ENCODE measurements around the gene TXNIP.

The TXNIP gene

GRCh38 chr1:145983960-145984830 lies 12.2 kb downstream of the TXNIP start:
- DNase-seq: no peak

- DNase-seq: no peak
Observed at GRCh38 chr1:145983206-145983675, 13.1 kb downstream of the TXNIP start.

GRCh38 chr1:145982010-145982723 lies 14.2 kb downstream of the TXNIP start:
- DNase-seq: no peak

- DNase-seq: no peak
Observed at GRCh38 chr1:145980457-145980994, 15.9 kb downstream of the TXNIP start.

GRCh38 chr1:145979746-145980456 lies 16.5 kb downstream of the TXNIP start:
- DNase-seq: no peak

GRCh38 chr1:145978854-145979745 lies 17.3 kb downstream of the TXNIP start:
- peak; percentile 81 for DNase-seq

- no peak for DNase-seq
Observed at GRCh38 chr1:145978471-145978853, 17.9 kb downstream of the TXNIP start.

- DNase-seq: no peak
Observed at GRCh38 chr1:145977486-145978470, 18.6 kb downstream of the TXNIP start.

GRCh38 chr1:145977016-145977415 lies 19.4 kb downstream of the TXNIP start:
- no peak for DNase-seq

- no peak for DNase-seq
Observed at GRCh38 chr1:145975216-145975615, 21.2 kb downstream of the TXNIP start.

- DNase-seq: no peak
Observed at GRCh38 chr1:145974721-145975120, 21.7 kb downstream of the TXNIP start.

- no peak for DNase-seq
Observed at GRCh38 chr1:145972580-145972979, 23.8 kb downstream of the TXNIP start.

GRCh38 chr1:145967288-145967687 lies 29.1 kb downstream of the TXNIP start:
- no peak for DNase-seq

GRCh38 chr1:145965119-145965744 lies 31.1 kb downstream of the TXNIP start:
- DNase-seq: no peak

- DNase-seq: peak; percentile 63
Observed at GRCh38 chr1:145964328-145965118, 31.9 kb downstream of the TXNIP start, which contains the start of the genes ANKRD34A and POLR3GL. TSS of gene ANKRD34A (minus strand) at chr1:145964575. CDS start at chr1:145961759, 2,816 bp downstream. TSS of gene POLR3GL (plus strand) at chr1:145964690. CDS start at chr1:145974866, 10,176 bp downstream.

GRCh38 chr1:145963265-145964019 lies 32.9 kb downstream of the TXNIP start:
- DNase-seq: no peak

- DNase-seq: no peak
Observed at GRCh38 chr1:145962157-145963102, 33.9 kb downstream of the TXNIP start.
